Pons (tissue), 1 donor: ENCODE measurements around the gene KCNH5.

ENCODE experiments used
- DNase-seq: peaks from one replicate; pipeline ENCODE4 v3.0.0-alpha.2; 2016; ENCODE audit warnings: low spot score

Gene KCNH5

DNA sequence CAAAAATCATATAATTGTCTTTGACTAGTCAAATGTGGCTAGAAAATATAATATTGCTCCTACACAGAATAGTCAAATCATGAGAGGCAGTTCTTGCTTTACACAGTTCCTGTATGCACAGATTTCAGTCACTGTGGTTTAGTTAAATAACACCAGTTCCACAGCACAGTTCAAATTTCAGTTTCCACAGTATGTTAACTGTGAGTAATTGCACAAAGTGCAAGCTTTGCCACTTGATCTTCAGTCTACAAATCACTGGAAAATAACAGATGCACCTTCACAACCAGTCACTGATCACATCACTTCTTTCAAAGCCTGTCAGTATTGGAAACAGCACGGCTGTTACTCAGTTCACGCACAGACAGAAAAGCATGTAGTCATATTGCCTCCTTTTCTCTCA, 38.7 kb downstream of the KCNH5 start:
- no peak for DNase-seq

DNA sequence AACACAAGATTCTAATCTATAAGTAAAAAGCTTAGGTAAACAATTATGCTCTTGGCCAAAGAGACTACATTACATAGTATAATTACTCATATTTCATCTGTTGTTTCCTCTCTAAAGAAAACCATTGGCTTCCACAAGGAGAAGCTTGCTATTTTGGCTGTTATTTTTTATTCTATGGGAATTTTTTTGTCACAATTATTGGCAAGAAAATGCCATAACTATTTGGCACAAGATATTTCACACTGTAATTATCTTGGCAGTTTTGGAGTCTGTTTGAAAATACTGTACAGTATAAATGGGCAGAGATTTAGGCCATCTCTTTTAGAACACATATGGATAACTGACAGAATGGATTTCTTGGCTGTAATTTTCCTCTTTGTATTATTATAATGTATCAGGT, 51.2 kb downstream of the KCNH5 start:
- no peak for DNase-seq

DNA sequence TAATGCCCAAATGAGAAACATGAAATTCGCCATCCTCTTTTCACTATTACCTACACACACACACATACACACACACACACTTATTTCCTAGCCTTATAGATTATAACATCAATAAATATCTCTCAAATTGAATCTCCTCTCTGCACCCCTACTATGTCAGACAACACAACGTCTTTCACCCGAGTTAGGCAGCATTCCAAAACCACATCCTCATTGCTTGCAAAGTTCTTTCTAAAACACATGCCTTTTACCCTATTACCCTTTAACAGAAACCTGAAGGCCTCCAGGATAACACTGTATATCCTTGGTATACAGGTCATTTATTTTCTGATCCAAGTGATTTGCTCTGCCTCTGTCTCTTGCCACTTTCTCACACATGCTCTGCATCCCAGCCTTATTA, 56.3 kb downstream of the KCNH5 start:
- no peak for DNase-seq

DNA sequence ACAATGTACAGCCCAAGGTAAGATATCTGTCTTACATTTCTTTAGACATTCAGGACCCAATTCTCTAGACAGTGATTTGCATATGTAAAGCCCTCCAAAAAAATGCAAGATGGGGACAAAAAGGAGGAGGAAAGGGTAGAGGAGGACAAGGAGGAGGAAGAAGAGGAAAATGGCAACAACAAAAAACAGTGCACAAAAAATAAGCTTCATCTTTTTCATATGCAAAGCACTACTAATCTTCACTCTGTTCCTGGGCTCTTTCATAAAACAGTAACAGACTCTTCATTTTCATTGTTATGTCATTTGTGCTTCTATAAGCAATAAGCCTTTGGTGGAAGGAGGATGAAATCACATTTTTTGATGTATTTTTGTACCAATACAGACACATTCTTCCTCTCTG, 61.4 kb downstream of the KCNH5 start:
- DNase-seq, result no peak

DNA sequence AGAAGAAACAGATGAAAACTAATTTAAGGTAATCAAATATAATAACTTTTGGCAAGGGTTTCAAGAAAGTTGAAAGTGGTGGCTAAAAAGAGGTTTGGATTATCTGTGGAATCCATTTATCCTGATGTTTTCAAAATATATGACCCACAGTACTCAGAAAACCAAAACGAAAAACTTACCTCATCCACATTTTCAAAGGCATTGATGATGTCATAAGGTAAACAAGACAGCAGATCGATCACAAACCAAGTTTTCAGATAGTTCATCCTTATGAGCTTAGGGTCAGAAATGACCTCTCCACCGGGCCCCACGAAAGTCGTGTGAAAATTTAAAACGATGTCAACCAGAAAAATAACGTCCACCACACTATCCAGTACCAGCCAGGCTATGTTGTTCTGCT, 64.6 kb downstream of the KCNH5 start:
- DNase-seq, result no peak

DNA sequence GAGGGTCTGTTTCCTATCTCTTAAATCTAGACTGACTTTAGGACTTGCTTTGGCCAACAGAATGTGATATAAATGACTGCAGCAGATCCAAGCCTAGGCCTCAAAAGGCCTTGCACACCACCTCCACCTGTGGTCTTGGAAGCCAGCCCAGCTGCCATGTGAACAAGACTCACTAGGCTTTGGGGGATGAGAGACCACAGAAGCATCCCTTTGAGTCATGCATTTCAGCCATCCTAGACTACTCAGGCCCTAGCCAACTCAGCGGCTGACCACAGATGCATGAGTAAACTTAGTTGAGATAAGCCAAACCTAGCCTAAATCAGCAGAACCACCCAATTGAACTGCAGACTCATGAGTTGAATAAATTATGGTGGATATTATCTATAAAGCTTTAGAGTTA, 87.7 kb downstream of the KCNH5 start:
- no peak for DNase-seq

DNA sequence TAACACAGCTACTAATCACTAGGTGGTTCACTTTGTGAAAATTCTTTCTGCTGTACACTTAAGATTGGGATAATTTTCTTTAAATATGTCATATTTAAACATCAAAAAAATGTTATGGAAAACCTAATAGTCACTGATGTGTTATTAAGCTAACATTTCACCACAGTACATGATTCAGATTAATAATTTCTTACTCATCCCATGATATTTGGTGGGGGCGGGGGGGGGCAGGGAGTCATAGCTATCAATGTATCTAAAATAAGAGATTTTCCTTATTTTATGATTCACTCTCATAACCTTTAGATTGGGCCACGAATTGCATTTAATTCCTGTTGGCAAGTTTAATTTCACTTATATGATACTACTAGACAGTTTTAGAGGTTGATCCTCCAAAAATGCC, 88.8 kb downstream of the KCNH5 start:
- no peak for DNase-seq

DNA sequence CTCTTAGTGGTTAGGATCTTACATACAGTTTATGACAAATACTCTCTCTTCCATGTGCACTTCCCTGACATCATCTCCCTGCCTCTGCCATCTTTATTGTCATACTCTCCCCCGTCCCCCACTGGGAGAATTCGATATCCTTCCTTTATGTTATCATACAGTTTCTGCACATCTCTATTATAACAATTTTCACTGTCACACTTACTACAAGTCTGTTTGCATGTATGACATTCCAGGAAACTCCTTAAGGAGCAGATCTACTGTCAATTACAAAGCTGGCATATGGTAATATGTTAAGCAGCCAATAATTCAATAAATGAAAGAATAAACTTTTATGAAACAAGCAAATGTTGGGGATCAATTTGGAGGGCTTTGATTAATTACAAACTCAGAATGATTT, 91.1 kb downstream of the KCNH5 start:
- no peak for DNase-seq

DNA sequence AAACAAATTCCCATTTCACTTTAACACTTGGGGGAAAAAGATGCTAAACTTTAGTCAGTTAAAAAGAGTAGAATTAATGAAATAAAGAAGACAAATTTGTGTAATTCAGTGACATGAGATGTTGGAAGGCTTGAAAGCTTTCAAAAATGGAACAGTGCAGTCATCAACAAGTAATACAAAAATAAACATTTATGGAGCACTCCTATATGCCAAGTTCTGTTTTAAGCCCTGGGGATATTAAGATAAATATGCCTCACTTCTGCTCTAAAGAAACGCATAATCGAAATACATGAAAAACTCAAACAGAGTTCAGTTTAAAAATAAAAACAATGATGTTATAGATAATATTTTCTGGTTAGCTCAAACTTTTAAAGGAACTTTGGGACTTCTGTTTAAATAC, 93.0 kb downstream of the KCNH5 start:
- no peak for DNase-seq

DNA sequence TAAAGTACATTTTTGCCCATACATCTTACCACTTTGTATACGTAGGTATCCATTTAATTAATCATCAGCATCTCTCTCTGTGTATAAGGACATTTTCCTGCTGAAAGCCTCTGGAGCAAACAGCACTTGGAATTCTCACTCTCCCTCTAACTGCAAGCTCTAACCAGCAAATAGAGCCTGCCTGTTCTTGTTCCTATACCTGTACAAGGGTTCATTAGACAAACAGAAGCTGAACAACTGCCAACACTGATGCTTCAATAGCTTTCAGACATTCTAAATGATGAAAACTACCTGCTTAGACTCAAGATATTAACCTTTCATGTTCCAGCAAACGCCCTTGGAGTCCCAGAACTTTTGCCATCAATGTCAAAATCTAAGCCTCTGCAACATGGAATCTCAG, 98.0 kb downstream of the KCNH5 start:
- no peak for DNase-seq

DNA sequence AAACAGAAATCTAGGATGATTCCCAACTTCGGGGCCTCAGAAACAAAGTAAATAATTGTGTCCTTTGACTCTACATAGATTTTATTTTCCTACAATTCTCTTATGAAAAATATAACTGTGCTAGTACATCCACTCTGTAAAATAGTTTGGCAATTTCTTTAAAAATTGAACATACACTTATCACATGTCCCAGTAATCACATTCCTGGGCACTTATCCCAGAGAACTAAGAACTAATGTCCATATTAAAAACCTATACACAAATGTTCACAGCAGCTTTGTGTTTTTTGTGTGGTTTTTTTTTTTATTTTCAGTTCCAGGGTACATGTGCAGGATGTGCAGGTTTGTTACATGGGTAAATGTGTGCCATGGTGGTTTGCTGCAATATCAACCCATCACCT, 99.0 kb downstream of the KCNH5 start:
- DNase-seq, result no peak

DNA sequence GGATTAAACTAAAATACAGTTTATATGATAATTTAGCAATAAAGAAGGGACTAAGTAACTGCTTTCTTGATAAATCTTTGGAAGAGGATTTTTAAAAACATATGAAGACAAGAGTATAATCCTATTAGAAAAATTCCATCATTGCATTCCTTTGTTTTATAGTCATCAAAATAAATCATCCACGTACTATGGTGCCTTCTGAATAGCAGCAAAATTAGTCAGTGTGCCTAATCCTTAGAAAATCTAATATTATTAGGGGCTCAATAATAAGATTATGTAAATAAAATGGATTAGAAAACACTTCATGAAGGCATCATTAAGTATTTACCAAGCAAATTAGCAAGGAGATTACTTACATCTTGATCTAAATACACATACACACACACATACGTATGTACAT, 102.1 kb downstream of the KCNH5 start:
- no peak for DNase-seq

DNA sequence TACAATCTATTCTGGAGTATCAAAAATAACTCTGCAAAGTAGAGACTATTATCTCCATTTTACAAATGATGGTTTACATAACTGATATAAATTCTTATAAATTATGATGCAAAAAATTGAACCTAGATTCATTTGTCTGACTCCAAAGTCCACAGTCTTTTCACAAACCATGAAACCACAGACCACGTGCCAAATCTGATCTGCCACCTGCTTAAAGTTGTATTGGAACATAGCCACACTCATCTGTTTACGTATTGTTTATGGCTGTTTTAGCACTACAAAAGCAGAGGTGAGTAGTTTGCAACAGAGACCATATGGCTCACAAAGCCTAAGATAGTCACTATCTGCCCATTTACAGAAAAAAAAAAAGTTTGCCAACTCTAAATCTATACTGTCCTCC, 105.3 kb downstream of the KCNH5 start:
- DNase-seq, result no peak

DNA sequence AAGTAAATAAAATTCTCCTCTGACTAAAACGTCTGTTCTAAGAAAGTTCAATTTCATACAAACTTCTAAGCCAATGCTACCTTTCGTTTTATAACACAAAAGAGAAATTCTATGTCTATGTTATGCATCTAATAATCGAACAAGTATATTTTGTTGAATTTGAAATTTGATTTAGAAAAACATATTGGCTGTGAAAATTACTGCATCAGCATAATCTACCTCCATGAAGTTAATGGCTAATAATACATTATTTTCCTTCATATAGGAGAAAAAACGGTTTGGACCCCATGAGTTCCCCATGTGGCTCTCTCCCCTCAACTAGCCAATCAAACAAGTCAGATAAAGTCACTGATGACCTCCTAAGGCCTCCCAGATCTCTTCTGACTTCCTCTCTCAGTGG, 106.5 kb downstream of the KCNH5 start:
- no peak for DNase-seq

DNA sequence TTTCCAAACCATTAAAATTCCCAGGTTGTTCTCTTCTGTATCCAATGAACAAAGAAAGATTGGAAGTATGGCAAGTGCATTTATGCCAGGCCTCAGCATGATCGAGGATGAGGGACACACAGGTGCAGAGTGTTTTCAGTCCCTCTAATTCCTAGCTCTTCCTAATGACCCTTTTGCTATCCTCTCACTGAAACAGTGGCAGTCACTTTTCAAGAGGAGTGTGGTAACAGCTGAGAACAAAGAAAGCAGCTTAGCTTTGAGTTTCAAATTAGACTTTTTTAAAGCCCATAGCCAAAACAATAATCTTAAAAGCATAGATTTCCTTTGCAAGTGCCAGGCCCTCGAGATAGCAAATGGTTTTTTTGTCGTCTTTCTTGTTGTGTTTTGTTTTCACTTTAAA, 110.8 kb downstream of the KCNH5 start:
- no peak for DNase-seq

DNA sequence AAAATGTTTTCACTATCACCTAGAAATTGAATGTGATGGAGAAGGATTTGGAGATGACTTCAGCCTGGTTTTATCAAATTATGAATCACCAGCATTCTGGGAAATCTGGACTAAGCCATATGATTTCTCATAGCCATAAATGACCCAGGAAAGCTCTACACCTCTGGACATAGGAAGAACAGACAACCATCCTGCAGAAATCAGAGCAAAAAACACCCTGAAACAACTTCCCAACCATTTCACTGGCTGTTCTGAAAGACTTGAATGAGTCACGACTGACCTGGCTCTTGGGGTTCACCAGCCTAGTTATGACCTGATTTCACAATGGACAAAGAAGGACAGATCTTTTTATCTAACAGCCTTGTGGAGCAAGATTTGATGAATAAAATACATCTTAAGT, 123.8 kb downstream of the KCNH5 start:
- no peak for DNase-seq

DNA sequence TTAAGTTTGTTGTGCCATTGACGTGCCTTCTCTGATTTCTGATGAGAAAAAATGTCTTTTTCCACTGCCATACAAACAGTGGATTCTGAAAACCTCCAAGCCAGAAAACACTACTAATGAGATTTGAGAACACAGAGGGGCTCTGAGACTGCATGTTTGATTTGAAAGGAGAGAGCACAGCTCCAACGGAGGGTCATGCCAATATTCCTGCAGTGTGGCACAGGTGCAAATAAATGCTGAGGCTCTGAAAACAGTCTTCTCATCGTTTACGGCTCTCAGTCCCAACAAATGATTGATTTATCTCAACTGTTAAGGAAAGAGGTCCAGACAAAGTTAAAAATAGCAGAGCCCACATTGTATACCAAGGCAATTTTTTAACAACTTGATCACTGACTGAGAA, 128.7 kb downstream of the KCNH5 start:
- DNase-seq, result peak; percentile 28

DNA sequence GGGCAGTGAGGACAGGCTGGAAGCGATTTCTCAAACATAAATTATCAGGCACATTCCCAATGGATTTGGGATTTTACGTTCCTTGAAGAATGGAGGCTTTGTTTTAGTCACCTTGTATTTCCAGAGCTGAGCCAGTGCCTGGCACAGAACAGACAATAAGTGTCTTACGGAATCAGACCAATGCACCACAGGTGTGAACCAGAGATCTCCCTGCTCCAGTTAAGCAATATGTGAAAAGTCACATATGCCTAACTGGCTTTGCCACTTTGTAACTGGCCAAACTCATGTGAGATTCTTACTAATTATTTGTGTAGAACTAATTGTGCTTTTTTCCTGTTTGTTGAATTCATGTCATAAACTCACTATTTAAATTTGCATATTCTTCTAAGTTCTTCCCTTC, 130.4 kb downstream of the KCNH5 start:
- no peak for DNase-seq

DNA sequence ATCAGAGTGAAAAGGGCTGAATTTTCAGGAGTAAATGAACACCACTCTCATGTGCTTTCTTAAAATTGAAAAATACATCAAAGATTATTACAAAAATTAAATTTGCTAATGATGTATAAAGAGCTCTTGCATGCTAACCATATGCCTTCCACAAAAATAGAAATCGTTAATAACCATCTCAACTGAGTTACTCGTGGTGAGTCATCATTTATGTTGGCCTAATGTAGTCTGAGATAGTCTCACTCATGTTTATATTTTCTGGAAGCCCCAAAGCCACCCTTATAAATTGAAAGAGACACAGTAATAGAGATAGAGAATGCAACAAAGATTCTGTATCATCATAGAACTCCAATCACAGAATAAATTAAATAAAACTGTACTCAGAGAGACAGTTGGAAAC, 131.2 kb downstream of the KCNH5 start:
- DNase-seq, result no peak

DNA sequence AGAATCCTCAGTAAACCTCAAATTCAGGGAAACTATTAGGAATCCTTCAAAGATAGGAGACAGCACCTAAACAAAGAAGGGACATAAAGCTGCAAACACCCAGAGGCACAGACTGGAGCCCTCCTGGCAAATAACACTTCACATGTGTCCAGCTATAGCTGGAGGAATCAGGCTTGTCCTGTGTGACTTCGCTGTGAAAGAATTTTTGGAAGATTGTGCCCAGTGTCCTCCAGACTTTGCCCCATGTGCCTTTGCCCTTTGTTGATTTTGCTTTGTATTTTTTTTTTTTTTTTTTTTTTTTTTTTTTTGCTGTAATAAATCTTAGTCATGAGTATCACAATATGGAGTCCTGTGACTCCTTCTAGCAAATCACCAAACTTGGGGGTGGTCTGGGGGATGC, 136.8 kb downstream of the KCNH5 start:
- DNase-seq, result no peak

DNA sequence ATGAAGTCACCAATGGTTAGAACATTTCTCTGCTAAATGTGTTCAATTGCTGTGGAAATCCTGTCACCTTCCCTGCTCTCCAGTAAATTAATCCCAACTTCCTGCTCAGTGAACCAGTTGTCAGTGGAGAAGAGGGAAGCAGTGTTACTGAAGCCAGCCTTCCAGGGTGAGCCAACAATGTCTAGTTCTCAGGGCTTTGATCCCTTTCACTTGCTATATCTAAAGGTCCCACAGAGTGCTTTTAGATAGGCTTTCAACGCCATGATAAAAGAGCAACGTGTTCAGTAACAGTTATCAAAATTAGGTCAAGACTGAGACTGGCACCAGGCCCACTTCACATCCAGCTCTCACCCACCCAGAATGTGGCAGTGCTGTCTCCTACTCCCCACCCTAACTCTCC, 139.7 kb downstream of the KCNH5 start:
- DNase-seq, result no peak

DNA sequence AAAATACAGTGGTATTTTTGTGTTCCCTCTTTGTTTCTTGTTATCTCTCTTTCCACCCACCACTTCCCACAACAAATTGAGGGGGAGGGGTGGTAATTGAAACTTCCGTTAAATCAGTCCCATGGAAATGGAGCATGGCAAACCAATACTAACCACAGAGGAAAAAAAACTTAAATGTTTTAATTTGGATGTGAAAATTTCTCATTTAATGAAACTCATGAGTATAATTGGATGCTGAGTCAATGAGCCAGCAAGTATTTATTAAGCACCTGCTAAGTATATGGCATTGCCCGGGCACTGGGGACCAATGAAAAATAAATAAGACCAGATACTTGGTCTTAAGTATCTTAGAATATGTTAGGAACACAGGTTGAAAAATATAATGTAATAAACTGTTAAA, 147.5 kb downstream of the KCNH5 start:
- no peak for DNase-seq

DNA sequence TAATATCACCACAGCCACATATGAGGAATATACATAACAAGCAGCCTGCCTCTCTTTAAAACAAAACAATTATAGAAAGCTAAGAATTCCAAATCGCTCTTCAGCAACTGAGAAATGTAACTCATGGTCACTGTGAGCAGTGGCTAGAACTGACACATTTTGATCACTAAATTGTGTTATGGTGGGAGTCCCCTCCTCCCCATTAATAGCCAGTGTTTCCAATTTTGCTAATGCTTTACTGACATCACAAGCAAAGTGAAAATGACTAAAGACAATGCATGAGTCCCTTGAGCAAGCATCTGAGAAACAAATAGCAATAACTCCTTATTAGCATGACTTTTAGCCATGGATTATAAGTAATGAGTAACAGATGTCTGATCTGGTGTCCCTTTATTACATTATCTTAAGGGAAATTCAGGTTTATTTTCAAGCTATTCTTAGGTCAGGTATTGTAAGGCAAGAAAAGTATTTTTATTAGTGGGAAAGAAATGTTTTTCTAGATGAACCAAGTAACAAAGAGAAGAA, 148.3 kb downstream of the KCNH5 start:
- DNase-seq, result no peak

DNA sequence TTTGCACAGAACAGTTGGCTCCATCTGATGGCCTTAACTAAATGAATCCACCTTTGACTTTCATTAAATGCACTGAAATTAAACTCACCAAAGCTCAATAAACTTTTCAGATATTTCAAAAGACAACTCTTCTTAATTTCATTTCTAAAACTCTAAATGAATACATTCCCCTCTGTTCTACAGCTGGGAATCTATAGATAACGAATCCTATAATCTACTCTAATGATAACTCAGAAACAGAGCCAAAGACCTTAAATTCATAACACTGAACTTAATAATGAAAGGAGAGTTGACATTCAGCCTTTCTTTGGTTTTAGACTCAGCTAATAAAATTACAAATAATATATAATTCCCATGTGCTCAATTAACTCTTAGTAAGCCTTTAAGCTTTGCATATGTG, 150.5 kb downstream of the KCNH5 start:
- no peak for DNase-seq

DNA sequence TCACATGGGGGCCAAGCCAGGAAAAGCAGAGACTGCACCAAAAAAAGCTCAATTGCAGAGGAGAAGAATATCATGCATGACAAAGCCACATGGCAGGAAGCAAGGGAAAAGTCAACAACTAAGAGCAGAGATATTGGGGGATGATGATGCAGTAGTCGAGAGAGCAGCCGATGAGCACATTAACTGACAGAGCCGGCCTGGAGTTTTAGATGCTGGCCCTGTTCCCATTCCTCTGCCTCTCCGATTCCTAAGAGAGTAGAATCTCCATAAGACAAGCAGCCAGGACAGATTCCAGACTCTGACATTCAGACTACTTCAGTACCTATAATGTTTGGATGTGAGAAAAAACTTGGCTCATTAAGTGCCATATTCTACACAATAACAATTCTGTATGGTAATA, 155.9 kb downstream of the KCNH5 start:
- peak; percentile 8 for DNase-seq
